Measurements from ENCODE around the gene KDM6B.
"Not testable (repeated sequence)": the region's sequence is repeated elsewhere in the genome, so short reads cannot be mapped to it uniquely, and the experiment has no call there.

KDM6B gene

DNA sequence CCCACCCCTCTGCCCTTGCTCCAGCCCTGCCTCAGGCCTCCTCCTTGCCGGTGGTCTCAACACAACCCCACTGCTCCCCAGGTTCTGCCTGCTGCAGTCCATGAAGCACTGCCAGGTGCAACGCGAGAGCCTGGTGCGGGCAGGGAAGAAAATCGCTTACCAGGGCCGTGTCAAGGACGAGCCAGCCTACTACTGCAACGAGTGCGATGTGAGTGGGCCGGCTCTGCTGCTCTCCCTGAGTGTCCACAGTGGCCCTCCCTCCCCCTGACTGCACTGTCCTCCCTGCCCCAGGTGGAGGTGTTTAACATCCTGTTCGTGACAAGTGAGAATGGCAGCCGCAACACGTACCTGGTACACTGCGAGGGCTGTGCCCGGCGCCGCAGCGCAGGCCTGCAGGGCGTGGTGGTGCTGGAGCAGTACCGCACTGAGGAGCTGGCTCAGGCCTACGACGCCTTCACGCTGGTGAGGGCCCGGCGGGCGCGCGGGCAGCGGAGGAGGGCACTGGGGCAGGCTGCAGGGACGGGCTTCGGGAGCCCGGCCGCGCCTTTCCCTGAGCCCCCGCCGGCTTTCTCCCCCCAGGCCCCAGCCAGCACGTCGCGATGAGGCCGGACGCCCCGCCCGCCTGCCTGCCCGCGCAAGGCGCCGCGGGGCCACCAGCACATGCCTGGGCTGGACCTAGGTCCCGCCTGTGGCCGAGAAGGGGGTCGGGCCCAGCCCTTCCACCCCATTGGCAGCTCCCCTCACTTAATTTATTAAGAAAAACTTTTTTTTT, 19.1 kb downstream of the KDM6B start:
- no peak for DNase-seq (ENCODE audit: low read depth)

DNA sequence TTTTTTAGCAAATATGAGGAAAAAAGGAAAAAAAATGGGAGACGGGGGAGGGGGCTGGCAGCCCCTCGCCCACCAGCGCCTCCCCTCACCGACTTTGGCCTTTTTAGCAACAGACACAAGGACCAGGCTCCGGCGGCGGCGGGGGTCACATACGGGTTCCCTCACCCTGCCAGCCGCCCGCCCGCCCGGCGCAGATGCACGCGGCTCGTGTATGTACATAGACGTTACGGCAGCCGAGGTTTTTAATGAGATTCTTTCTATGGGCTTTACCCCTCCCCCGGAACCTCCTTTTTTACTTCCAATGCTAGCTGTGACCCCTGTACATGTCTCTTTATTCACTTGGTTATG, 19.6 kb downstream of the KDM6B start:
- DNase-seq (ENCODE audit: low read depth): no peak

DNA sequence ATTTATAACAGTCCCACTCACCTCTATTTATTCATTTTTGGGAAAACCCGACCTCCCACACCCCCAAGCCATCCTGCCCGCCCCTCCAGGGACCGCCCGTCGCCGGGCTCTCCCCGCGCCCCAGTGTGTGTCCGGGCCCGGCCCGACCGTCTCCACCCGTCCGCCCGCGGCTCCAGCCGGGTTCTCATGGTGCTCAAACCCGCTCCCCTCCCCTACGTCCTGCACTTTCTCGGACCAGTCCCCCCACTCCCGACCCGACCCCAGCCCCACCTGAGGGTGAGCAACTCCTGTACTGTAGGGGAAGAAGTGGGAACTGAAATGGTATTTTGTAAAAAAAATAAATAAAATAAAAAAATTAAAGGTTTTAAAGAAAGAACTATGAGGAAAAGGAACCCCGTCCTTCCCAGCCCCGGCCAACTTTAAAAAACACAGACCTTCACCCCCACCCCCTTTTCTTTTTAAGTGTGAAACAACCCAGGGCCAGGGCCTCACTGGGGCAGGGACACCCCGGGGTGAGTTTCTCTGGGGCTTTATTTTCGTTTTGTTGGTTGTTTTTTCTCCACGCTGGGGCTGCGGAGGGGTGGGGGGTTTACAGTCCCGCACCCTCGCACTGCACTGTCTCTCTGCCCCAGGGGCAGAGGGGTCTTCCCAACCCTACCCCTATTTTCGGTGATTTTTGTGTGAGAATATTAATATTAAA, 20.2 kb downstream of the KDM6B start:
- DNase-seq (ENCODE audit: low read depth): no peak

DNA sequence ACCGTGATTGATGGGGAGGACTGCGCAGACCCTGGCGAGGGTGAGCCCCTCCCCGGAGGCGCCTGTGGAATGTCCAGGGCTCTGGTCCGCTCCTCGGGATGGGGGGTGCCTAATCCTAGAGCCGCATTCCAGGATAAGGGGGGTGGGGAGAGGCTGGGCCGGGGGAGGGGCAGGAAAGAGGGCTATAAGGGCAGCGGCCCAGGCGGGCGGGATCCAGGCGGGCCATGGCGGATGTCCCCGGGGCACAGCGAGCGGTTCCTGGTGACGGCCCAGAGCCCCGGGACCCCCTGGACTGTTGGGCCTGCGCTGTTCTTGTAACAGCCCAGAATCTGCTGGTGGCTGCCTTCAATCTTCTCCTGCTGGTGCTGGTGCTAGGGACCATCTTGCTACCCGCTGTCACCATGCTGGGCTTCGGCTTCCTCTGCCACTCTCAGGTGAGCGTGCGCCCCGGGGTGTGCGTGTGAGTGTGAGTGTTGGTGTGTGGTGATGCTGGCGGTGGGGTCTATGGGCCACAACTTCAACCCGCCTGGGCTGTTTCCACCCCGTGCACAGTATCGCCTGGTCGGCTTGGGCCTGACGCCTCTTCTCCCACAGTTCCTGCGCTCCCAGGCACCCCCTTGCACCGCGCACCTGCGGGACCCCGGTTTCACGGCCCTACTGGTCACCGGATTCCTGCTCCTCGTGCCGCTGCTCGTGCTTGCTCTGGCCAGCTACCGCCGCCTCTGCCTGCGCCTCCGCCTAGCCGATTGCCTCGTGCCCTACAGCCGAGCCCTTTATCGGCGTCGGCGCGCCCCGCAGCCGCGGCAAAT, 21.0 kb downstream of the KDM6B start, which contains the start of gene TMEM88:
Gene TMEM88, plus strand, starts transcription at position 216 of the 809 bp plus-strand sequence. Its CDS starts 9 bp downstream, at position 225.
- DNase-seq (ENCODE audit: low read depth): no peak

DNA sequence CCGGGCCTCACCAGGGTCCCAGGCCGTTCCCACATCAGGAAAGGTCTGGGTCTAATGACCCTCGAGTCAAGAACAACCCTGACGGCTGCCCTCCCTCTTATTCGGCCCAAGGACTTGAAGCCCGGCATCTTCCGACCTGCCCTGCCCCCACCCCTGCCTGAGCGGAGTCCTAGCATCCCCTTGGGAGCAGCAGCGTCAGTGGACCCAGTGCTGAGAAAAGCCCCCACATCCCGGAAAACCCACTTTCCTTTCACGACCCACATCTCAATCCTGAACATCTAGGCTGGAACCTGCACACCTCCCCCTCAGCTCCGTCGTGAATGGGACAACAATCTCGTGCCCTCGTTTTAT, 21.6 kb downstream of the KDM6B start:
- no peak for DNase-seq (ENCODE audit: low read depth)

DNA sequence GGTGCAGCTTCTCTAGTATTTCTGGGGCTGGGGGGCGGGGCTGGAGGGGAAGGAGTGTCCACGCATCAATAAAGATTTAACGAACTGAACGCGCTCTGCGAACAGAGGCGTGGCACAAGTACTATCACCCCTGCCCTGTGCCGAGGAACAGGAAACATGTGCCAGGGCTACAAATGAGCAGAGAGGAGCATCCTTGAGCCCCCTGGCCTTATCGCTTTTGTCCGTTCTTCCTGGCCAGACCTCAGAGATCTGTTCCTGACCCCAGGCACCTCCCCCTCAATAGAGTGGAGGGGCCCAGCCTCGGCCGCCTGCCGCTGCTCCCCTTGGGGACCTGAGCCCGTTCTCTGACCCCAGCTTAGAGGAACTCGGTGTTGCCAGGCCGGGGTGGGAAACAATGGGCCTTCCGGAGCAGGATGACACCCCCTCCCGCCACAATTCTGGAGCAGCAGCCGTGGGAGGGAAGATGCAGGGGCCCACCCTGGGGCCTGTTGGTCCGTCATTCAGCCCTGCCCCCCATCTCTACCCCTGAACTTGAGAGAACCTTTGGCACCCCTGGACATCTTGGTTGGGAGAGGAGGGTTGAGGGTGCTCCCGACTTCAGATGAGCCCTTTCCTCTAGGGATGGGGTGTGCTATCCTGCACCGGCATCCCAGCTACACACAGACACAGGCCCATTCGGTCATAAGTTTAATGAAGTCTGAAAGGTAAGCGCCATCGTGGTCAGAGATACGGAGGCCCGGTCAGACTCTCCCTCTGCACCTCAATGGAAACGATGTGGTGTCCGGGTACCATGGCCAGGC, 22.2 kb downstream of the KDM6B start:
- DNase-seq (ENCODE audit: low read depth): no peak

DNA sequence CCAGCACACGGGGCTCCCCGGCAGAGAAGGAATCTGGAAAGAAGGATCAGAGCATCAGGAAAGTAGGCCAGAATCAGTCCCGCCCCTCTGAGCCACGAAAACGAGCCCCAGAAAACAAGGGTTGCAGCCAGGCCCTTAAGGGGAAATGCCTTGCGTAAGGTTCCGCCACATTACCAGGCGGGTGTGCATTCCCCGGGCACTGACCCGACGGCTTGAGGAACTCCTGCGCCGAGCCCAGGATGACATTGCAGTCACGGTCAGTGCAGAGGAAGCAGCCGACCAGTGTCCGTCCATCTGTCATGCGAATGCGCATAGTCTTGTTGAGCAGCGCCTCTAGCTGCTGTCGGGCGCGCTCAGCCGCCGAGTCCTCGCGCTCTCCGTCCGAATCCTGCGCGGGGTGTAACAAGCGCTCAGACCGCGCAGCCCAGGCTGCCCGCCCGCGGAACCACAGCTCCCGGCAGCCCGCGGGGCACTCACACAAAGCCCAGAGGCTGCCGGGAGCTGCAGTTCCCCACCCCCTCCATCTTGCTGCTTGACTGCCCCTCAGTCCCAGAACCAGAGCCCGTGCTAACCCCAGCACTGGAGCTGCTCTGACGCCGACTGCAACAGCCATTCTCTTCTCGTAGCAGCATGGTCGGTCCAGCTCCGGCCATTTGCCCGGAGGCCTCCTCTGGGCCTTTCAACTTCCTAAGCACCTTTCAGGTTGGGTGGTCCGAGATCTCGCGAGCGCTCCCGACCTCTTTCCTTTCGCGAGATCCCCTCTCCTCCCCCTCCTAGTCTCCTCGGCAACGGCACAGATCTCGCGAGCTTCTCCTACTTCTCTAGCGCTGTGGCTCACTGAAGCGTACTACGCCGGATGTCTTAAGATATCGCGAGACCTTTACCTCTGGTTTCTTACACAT, 23.0 kb downstream of the KDM6B start, which contains the start of gene NAA38:
Gene NAA38, minus strand, starts transcription at position 749 of the 902 bp plus-strand sequence. Its CDS starts 96 bp downstream, at position 653.
- peak; percentile 99 for DNase-seq (ENCODE audit: low read depth)

DNA sequence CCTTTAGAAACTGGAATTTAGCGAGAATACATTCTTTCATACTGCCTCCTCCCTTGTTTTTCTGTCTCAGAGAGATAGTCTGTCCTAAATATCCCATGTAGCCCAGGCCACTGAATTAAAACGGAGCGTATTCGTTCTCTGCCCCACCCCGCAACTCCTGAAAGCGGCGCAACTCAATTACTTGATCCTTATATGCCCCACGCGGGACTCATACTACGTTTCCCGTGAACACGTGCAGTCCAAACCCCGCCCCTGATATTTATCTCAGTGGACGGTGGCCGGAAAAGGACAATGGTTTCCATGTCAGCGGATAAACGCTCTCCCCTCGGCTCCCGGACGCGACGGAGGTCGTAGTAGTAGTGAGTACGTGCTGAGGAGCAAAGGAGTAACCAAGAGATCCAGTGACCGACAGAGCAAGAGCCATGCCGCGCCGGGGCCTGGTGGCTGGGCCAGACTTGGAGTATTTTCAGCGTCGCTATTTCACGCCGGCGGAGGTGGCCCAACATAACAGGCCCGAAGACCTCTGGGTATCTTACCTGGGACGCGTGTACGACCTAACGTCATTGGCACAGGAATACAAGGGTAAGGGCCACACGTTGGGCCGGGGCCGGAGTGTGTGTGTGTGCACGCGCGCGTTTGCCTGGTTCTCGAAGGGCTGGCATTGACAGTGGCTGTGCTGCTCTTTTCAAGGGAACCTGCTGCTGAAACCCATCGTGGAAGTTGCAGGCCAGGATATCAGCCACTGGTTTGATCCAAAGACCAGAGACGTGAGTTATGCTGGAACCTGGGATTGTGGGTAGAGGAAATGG, 23.9 kb downstream of the KDM6B start, which contains the start of gene CYB5D1:
Gene CYB5D1, plus strand, starts transcription at position 291 of the 809 bp plus-strand sequence. Its CDS starts 132 bp downstream, at position 423.
- peak; percentile 87 for DNase-seq (ENCODE audit: low read depth)

DNA sequence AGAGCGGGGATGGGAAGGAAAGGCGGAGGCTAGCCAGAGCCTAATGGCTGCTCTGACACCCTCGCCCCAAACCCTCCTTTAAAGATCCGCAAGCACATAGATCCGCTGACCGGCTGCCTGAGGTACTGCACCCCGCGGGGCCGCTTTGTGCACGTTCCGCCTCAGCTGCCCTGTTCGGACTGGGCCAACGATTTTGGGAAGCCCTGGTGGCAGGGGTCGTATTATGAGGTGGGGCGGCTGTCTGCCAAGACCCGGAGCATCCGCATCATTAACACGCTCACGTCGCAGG, 24.4 kb downstream of the KDM6B start:
- DNase-seq (ENCODE audit: low read depth): no peak

DNA sequence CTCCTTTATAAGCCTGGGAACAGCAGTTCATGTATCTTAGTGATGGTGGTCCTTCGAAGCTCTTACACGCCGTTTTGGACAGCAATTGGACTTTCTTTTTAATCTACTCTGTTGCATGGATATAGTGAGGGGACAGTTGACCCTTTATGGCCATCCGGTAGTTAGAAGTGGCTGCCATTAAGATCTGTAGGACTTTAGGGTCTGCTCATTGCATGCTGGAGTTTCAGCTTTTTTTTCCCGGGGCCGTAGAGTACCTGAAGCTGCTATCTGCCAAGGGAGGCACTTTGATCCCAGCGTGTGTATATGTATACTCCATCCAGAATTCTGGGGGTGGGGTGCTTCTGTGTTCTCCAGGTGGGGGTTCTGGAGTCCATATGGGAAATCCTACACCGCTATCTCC, 25.0 kb downstream of the KDM6B start:
- no peak for DNase-seq (ENCODE audit: low read depth)

DNA sequence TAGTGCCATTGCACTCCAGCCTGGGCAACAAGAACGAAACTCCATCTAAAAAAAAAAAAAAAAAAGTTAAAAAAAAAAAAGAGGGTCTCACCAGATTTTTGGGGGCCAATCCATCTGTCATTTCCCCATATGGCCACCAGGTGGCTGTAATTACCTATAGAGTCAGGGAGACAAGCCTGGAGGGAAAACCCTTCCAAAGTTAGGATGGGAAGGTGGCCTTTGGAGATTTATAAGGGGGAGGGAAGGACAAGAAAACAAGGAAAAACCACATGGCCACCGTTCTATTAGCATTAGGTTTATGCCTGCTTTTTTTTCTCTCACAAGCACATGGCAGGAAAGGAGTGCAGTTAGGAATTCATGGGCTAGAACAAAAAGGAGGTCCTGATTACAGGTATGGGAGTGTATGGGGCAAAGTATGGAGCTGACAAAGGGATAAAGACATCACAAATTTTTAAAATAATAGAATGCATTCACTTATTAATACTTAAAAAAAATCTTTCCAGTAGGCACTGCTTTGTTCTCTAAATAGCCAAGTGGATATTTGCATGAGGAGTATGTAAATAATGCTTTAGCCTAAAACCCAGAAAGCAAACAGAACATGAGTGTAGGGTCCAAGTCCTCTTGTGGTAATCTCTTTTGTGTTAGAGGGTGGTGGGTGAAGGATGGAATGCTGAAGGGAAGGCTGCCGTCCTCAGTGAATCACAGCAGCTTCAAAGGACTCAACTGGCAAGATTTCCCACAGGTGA, 28.8 kb downstream of the KDM6B start:
- no peak for DNase-seq (ENCODE audit: low read depth)

DNA sequence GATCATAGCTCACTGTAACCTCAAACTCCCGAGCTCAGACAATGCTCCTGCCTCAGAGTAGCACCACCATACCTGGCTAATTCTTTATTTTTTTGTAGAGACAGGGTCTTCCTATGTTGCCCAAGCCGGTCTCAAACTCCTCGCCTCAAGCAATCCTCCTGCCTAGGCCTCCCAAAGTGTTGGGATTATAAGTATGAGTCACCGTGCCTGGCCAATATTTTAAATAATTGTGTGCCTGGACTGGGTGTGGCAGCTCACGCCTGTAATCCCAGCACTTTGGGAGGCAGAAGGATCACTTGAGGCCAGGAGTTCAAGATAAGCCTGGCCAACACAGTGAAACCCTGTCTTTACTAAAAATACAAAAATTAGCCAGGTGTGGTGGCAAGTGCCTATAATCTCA, 30.4 kb downstream of the KDM6B start:
- not testable (repeated sequence) for DNase-seq (ENCODE audit: low read depth)

DNA sequence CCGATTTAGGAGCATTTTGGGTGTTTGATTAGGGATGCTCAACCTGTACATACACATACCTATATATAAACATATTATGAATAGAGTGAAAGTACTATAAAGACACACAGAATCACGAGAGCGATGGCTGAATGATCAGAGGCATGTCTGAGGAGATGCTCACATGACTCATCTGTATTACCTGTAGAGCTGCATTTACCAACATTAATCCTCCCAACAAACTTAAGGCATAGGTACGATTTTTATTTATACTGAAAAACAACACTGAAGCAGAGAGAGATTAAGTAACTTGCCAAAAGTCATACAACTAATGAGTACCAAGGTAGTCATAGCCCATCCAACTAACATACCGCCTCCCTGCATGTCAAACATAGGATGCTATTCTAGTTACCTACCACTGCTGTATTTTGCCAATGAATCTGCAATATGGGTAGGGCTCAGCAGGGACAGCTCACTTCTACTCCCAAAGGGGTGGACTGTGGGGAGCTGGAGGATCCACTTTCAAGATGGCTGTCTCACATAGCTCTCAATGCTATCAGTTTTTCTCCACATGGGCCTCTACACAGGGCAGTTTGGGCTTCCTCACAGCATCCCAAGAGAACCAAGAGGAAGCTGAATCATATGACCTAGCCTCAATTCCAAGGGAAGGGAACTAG, 31.1 kb downstream of the KDM6B start:
- no peak for DNase-seq (ENCODE audit: low read depth)

DNA sequence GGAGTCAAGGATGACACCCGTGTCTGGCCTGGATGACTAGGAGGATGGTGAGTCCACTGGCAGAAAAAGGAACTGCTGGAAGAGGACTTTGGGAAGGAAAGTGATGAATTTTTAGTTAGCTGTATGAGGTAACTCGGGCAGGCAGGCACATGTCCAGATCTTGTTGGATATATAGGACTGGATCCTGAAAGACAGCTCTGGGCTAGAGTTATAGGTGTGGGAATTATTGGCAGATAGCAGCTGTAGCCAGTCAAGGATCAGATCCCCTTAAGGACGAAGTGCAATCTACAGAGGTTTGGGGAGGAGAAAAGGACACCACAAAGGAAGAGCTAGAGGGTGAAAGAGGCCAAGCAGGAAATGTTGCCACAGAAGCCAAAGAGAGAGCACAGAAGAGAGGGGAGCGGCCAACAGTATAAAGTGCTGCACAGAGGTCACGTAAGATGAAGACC, 33.9 kb downstream of the KDM6B start:
- DNase-seq (ENCODE audit: low read depth): no peak

DNA sequence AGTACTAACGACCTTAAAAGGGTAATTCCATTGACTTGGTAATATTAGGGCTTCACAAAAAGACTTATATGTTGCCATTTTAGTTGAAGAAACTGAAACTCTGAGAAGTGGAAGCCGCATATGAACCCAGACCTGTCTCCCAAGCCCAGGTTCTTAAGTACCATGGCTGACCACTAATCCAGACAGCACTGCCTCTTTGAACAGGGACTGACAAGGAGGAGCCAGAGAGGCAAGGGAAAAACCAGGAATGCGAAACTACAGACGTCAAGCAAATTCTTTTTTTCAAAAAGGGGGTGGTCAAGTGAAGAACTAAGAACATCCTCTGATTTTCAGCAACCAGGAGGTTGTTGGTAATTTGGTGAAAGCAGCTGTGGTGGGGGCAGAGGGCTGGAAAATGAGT, 39.0 kb downstream of the KDM6B start:
- DNase-seq (ENCODE audit: low read depth): no peak

DNA sequence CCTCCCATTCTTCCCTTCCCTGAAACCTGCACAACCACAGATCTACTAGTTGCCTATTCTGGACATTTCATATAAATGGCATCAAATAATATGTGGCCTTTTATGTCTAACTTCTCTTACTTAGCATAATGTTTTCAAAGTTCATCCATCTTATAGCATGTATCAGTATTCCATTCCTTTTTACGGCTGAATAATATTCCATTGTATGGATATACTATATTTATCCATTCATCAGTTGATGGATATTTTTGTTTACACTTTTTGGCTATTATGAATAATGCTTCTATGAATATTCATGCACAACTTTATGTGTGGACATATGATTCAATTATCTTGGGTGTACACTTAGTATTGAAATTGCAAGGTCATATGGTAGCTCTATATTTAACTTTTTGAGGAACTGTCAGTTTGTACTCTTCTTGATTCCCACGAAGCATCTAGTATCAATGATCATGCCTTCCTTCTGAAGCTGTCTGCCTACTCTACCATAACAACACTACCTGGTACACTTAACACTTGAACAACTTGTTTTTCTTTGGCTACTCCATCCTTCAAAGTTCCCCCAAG, 41.9 kb downstream of the KDM6B start:
- DNase-seq (ENCODE audit: low read depth): no peak

DNA sequence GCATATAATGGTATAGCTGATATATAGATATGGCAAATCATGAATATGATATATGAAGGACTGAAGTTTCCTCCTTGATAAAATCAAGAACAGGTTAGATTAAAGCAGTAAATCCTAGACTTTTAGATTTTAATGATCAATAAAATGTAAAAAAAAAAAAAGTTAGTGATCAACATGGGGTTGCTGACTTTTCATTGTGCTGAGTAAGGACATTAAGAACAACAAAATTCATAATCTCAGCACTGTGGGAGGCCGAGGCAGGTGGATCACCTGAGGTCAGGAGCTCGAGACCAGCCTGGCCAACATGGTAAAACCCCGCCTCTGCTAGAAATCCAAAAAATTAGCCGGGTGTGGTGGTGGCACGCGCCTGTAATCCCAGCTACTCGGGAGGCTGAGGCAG, 44.2 kb downstream of the KDM6B start:
- no peak for DNase-seq (ENCODE audit: low read depth)
